Thymus (tissue), 14 donors: ENCODE measurements around the gene KLK10. TPM values are rescaled to one million over a fixed set of nuclear protein-coding genes. Genes with fewer than 3 reads are reported as not detected.

Source experiments
- DNase-seq, 9 donors: peaks; one replicate each; pipeline ENCODE4 v3.0.0-alpha.2; 2013; ENCODE audit warnings: low spot score in 9 of 9, low read depth in 6 of 9, missing footprints in 1 of 9
- H3K27ac ChIP-seq, 2 donors: one replicate each; pipeline ENCODE4 v1.5.1; 2013; ENCODE audit warnings: control low read depth in 1 of 2, low read depth in 1 of 2, low read length in 1 of 2, mild to moderate bottlenecking in 1 of 2, moderate library complexity in 1 of 2
- H3K27me3 ChIP-seq, 2 donors: one replicate each; pipeline ENCODE4 v1.5.1; 2013; ENCODE audit warnings: low read length in 1 of 2; ENCODE audit not compliant: control insufficient read depth in 2 of 2, insufficient read depth in 1 of 2
- H3K36me3 ChIP-seq, 2 donors: one replicate each; pipeline ENCODE4 v1.5.1; 2013; ENCODE audit warnings: low read length in 1 of 2, mild to moderate bottlenecking in 1 of 2, moderate library complexity in 1 of 2; ENCODE audit not compliant: control insufficient read depth in 2 of 2, insufficient read depth in 2 of 2
- H3K4me1 ChIP-seq, 2 donors: one replicate each; pipeline ENCODE4 v1.5.1; 2013; ENCODE audit warnings: low read length in 2 of 2; ENCODE audit not compliant: control insufficient read depth in 2 of 2, insufficient read depth in 2 of 2
- H3K4me3 ChIP-seq, 2 donors: one replicate each; pipeline ENCODE4 v1.5.1; 2013; ENCODE audit warnings: low read length in 2 of 2, control low read depth in 1 of 2, mild to moderate bottlenecking in 1 of 2
- H3K9me3 ChIP-seq, 2 donors: one replicate each; pipeline ENCODE4 v1.5.1; 2013; ENCODE audit warnings: low read length in 1 of 2, mild to moderate bottlenecking in 1 of 2; ENCODE audit not compliant: control insufficient read depth in 2 of 2, insufficient read depth in 1 of 2
- WGBS: extraction: QIAGEN DNeasy Blood & Tissue Kit; methylation state at CpG from one replicate; pipeline ENCODE4 v1.1.7; 2013; 5-methylcytosine and 5-hydroxymethylcytosine counted together
- long read RNA-seq, 10 donors: transcript quantifications; one replicate each; lab custom pipeline, GENCODE V29; 2026
- polyA plus RNA-seq: library from polyadenylated mRNA; stranded (reverse); fragments of 200-250 nt; gene quantifications from one replicate; pipeline ENCODE4 v1.2.3, GENCODE V29; 2013
- total RNA-seq: library from RNA; stranded (reverse); fragments of 120-200 nt; gene quantifications from one replicate; pipeline ENCODE4 v1.2.4, GENCODE V29; 2013
- donor health status: healthy.

The KLK10 gene, protein sequence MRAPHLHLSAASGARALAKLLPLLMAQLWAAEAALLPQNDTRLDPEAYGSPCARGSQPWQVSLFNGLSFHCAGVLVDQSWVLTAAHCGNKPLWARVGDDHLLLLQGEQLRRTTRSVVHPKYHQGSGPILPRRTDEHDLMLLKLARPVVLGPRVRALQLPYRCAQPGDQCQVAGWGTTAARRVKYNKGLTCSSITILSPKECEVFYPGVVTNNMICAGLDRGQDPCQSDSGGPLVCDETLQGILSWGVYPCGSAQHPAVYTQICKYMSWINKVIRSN
- total RNA-seq (0.42 TPM), polyA plus RNA-seq (7.2 TPM)
- long read RNA-seq, donor 1 = 0 reads
- long read RNA-seq, donor 2 = 0 reads
- long read RNA-seq, donor 3 = 0 reads
- long read RNA-seq, donor 4 = 0 reads
- long read RNA-seq, donor 5 = 0 reads
- long read RNA-seq, donor 6 = 0 reads
- long read RNA-seq, donor 7, partial matches to known transcripts = 0 of 1 reads
- long read RNA-seq, donor 7, other reads (novel, unspliced or antisense) = 0 of 1 reads
- long read RNA-seq, donor 8 = 0 reads
- long read RNA-seq, donor 9 = 0 reads
- long read RNA-seq, donor 10 = 0 reads

DNA sequence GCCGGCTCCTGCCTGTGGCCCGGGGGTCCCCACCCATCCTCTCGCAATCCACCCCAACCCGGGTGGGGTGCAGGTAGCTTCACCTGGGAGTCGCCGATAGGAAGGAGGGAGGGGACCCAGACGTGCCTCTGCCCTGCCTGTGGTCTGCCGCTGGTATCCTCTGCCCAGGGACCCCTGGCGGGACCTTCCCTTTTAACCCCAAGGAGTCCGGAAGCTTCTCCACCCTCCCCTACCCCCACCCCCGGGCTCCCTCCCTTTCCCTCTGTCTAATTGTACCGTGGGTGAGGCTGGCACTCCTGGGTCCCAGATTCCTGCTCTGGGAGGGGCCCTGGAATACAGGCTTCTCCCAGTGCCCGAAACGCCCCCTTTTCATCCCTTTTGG, at the start of gene KLK10:
Gene KLK10, minus strand, starts transcription at position 166 of the 382 bp plus-strand sequence. CDS start 579 bp downstream, outside the sequence.
- no peaks in the 10 kb centered on the region for H3K4me1 ChIP-seq
- 9% methylated on average over 14 of the region's 14 CpGs for WGBS
- peaks cover 30 to 64% of the 10 kb centered on the region in 2 donors for H3K27me3 ChIP-seq
- no peaks in the 10 kb centered on the region for H3K36me3 ChIP-seq
- H3K27ac ChIP-seq = peak within 1 kb of the TSS in 1 of 2 donors; percentile 68
- no peak within 1 kb of the TSS for H3K4me3 ChIP-seq
- H3K9me3 ChIP-seq = no peaks in the 10 kb centered on the region
- no peak for DNase-seq

GRCh38 chr19:51066393-51067186, 47.1 kb upstream of the KLK10 start:
- H3K9me3 ChIP-seq = no peaks in the 10 kb centered on the region
- H3K4me3 ChIP-seq = no peak overlapping the region
- peaks cover 13 to 32% of the 10 kb centered on the region in 2 donors for H3K27me3 ChIP-seq
- no peaks in the 10 kb centered on the region for H3K4me1 ChIP-seq
- no peaks in the 10 kb centered on the region for H3K36me3 ChIP-seq
- DNase-seq = no peak
- 70% methylated on average over 7 of the region's 7 CpGs for WGBS
- no peak overlapping the region for H3K27ac ChIP-seq

- Histone ChIP-seq H3K4me1 (no peaks in the 10 kb centered on the region), H3K36me3 (no peaks in the 10 kb centered on the region)
- 14% methylated on average over 25 of the region's 25 CpGs for WGBS
Measured at GRCh38 chr19:51065221-51065960, 45.9 kb upstream of the KLK10 start.

GRCh38 chr19:51064534-51065220, 45.2 kb upstream of the KLK10 start, which contains the start of gene KLK13:
Gene KLK13, minus strand, starts transcription at chr19:51065092. Its CDS starts 25 bp downstream, at chr19:51065067.
- no peaks in the 10 kb centered on the region for H3K9me3 ChIP-seq
- DNase-seq = no peak
- H3K4me1 ChIP-seq = no peaks in the 10 kb centered on the region
- peak within 1 kb of the TSS in 1 of 2 donors; percentile 34 for H3K4me3 ChIP-seq
- WGBS = 16% methylated on average over 38 of the region's 38 CpGs
- H3K36me3 ChIP-seq = no peaks in the 10 kb centered on the region
- H3K27ac ChIP-seq = no peak within 1 kb of the TSS
- peaks cover 13 to 32% of the 10 kb centered on the region in 2 donors for H3K27me3 ChIP-seq

More at GRCh38 chr19:51065221-51065960, 45.9 kb upstream of the KLK10 start:
- DNase-seq = no peak
- H3K4me3 ChIP-seq = peak overlapping the region in 1 of 2 donors; percentile 34
- no peaks in the 10 kb centered on the region for H3K9me3 ChIP-seq
- peaks cover 13 to 32% of the 10 kb centered on the region in 2 donors for H3K27me3 ChIP-seq
- H3K27ac ChIP-seq = no peak overlapping the region

DNA sequence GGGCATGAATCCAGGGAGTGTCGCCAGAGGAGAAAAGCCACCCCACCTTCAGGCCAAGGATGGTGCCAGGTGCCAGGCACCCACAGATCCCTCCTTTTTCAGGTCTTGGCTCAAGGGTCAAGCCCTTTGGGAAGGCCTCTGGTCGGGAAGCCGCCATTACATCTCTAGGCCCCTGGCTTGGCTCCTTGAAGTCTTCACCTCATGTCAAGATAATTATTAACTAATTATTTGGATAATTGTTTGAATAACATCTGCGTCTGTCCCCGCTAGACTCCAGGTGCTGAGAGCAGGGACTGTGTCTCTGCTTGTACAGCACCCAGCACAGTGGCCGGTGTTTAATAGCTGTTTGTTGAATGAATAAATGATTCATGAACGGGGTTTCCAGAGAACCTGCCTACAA, 44.2 kb upstream of the KLK10 start:
- 96% methylated on average over 7 of the region's 7 CpGs for WGBS
- no peak for DNase-seq
- H3K27me3 ChIP-seq = peaks cover 13 to 32% of the 10 kb centered on the region in 2 donors
- H3K27ac ChIP-seq = no peak overlapping the region
- H3K4me3 ChIP-seq = no peak overlapping the region
- no peaks in the 10 kb centered on the region for H3K4me1 ChIP-seq
- H3K36me3 ChIP-seq = no peaks in the 10 kb centered on the region
- no peaks in the 10 kb centered on the region for H3K9me3 ChIP-seq

GRCh38 chr19:51060973-51061372, 41.5 kb upstream of the KLK10 start:
- Histone ChIP-seq H3K4me1 (no peaks in the 10 kb centered on the region), H3K9me3 (no peaks in the 10 kb centered on the region), H3K4me3 (no peak overlapping the region), H3K27ac (no peak overlapping the region), H3K36me3 (no peaks in the 10 kb centered on the region), H3K27me3 (peaks cover 13 to 24% of the 10 kb centered on the region in 2 donors)
- 0% methylated on average over 1 of the region's 1 CpG for WGBS
- no peak for DNase-seq

GRCh38 chr19:51060336-51060735, 40.8 kb upstream of the KLK10 start:
- Histone ChIP-seq H3K4me1 (no peaks in the 10 kb centered on the region), H3K4me3 (no peak overlapping the region), H3K27ac (no peak overlapping the region), H3K36me3 (no peaks in the 10 kb centered on the region), H3K9me3 (no peaks in the 10 kb centered on the region), H3K27me3 (peaks cover 9 to 18% of the 10 kb centered on the region in 2 donors)
- no peak for DNase-seq
- 70% methylated on average over 4 of the region's 4 CpGs for WGBS

GRCh38 chr19:51059715-51060114, 40.2 kb upstream of the KLK10 start:
- H3K4me3 ChIP-seq = no peak overlapping the region
- no peak for DNase-seq
- no peaks in the 10 kb centered on the region for H3K4me1 ChIP-seq
- no peak overlapping the region for H3K27ac ChIP-seq
- H3K9me3 ChIP-seq = no peaks in the 10 kb centered on the region
- WGBS = 86% methylated on average over 7 of the region's 7 CpGs
- H3K36me3 ChIP-seq = no peaks in the 10 kb centered on the region
- peaks cover 4 to 11% of the 10 kb centered on the region in 2 donors for H3K27me3 ChIP-seq
